OCI-LY3 (cell line): ENCODE data around the gene TLR3.
"Not testable (repeated sequence)": the region's sequence is repeated elsewhere in the genome, so short reads cannot be mapped to it uniquely, and the experiment has no call there.

Experiments used
- H2AFZ ChIP-seq: fragments of 200-600, 300-600 bp; shearing (Covaris generic); 2 replicates; pipeline ENCODE4 v1.6.0; 2014; ENCODE audit warnings: antibody characterized with exemption, low read depth, low read length
- H3K27ac ChIP-seq: fragments of 200-600, 300-600 bp; sonication (generic); 2 replicates; pipeline ENCODE4 v1.5.1; 2014; ENCODE audit warnings: mild to moderate bottlenecking, low read length, moderate library complexity, mixed read lengths
- H3K27me3 ChIP-seq: fragments of 200-600, 300-600 bp; sonication (generic); 2 replicates; pipeline ENCODE4 v1.6.1; 2014; ENCODE audit warnings: low read depth, low read length, mixed read lengths
- H3K36me3 ChIP-seq: fragments of 200-600, 300-600 bp; sonication (generic); replicated peaks from 2 replicates; pipeline ENCODE3; 2014; ENCODE audit warnings: low read depth, low read length, mixed read lengths
- H3K4me1 ChIP-seq: fragments of 300-600, 200-600 bp; sonication (generic); 2 replicates; pipeline ENCODE4 v1.6.1; 2014; ENCODE audit warnings: low read length, mixed read lengths
- H3K4me2 ChIP-seq: fragments of 200-600, 300-600 bp; sonication (generic); 2 replicates; pipeline ENCODE4 v1.6.1; 2014; ENCODE audit warnings: low read length, mixed read lengths
- H3K4me3 ChIP-seq: fragments of 300-600, 200-600 bp; sonication (generic); 2 replicates; pipeline ENCODE4 v1.5.1; 2014; ENCODE audit warnings: antibody characterized with exemption, mild to moderate bottlenecking, low read length, moderate library complexity
- H3K79me2 ChIP-seq: fragments of 300-600, 200-600 bp; shearing (Covaris generic); 2 replicates; pipeline ENCODE4 v1.6.1; 2014; ENCODE audit warnings: mild to moderate bottlenecking, low read length, mixed read lengths
- H3K9ac ChIP-seq: fragments of 300-600, 200-600 bp; shearing (Covaris generic); 2 replicates; pipeline ENCODE4 v1.6.0; 2014; ENCODE audit warnings: mild to moderate bottlenecking, low read length, moderate library complexity
- H3K9me3 ChIP-seq: fragments of 200-600, 300-600 bp; shearing (Covaris generic); 2 replicates; pipeline ENCODE4 v1.6.1; 2014; ENCODE audit warnings: low read length, mixed read lengths; ENCODE audit not compliant: insufficient read depth
- H4K20me1 ChIP-seq: fragments of 200-600, 300-600 bp; sonication (generic); 2 replicates; pipeline ENCODE4 v1.6.1; 2016; ENCODE audit warnings: low read length, mixed read lengths; ENCODE audit not compliant: insufficient read depth
- CTCF ChIP-seq: fragments of 200-600, 300-600 bp; sonication (generic); IDR thresholded peaks from 2 replicates; pipeline ENCODE4 v1.5.1; 2014; ENCODE audit warnings: antibody characterized with exemption, low read length, low read depth
- EZH2phosphoT487 ChIP-seq: fragments of 200-600 bp; shearing (Covaris generic); IDR thresholded peaks from 2 replicates; pipeline ENCODE4 v1.6.1; 2018; ENCODE audit warnings: antibody characterized with exemption, mixed run types, low read depth

Gene TLR3

DNA sequence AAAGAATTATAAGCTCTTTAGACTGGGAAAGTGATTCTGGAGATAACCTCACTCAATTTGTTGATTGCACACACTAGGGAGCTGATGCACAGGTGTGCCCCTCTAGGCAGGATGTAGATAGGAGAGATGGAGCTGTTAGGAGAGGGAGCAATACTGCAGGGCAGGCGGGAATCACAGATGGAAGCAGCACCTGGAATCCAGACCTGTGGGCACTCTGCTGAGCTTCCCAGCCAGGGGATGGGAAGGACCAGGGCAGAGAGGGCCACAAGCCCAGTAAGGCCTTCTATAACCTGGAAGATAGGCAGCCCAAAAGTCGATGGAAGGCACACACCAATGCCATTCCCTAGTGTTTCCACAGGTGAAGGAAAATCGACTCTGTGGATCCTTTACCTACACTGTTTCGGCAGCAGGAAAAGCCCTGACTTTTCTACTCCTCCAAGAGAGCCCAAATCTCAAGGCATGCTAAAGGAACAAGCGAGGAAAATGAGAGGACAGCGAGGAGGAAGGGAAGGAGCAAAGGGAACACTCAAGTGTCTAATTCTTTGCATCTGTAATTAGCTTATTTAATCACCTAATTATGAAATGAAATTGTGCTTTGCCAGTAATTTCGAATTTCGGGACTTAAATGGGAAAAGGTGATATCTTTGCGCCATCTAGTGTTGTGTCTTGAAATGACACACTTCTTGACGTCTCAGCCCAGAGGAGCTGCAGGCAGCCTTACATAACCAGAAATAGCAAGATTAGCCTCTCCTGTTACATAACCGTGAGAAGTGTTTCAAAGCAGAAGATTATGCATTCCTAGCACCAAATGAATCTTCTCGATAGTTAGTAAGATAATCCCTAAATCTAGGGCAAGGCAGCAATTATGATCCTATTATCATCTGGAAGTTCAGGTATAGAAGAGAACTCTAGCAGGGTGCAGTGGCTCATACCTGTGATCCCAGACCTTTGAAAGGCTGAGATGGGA, 31.0 kb upstream of the TLR3 start:
- Histone ChIP-seq H3K9me3 (no peaks in the 10 kb centered on the region), H3K9ac (no peak overlapping the region), H3K4me1 (no peaks in the 10 kb centered on the region), H3K4me3 (no peak overlapping the region), H3K4me2 (no peak overlapping the region), H3K27ac (no peak overlapping the region), H3K27me3 (no peaks in the 10 kb centered on the region), H4K20me1 (no peaks in the 10 kb centered on the region), H3K79me2 (no peaks in the 10 kb centered on the region), H3K36me3 (no peaks in the 10 kb centered on the region), H2AFZ (no peak overlapping the region)
- TF ChIP-seq CTCF, result peak; percentile 44
- no peak for TF ChIP-seq EZH2phosphoT487

GRCh38 chr4:186039697-186040096, 29.3 kb upstream of the TLR3 start:
- no peak overlapping the region for H3K9ac ChIP-seq
- H3K4me1 ChIP-seq, result no peaks in the 10 kb centered on the region
- no peak overlapping the region for H3K4me3 ChIP-seq
- H4K20me1 ChIP-seq, result no peaks in the 10 kb centered on the region
- no peaks in the 10 kb centered on the region for H3K9me3 ChIP-seq
- TF ChIP-seq EZH2phosphoT487 (no peak), CTCF (no peak)
- H3K36me3 ChIP-seq, result no peaks in the 10 kb centered on the region
- no peaks in the 10 kb centered on the region for H3K79me2 ChIP-seq
- no peak overlapping the region for H3K4me2 ChIP-seq
- H2AFZ ChIP-seq, result no peak overlapping the region
- no peaks in the 10 kb centered on the region for H3K27me3 ChIP-seq
- H3K27ac ChIP-seq, result no peak overlapping the region

GRCh38 chr4:186040316-186040715, 28.6 kb upstream of the TLR3 start:
- Histone ChIP-seq H3K27me3 (no peaks in the 10 kb centered on the region), H3K4me2 (no peak overlapping the region), H3K79me2 (no peaks in the 10 kb centered on the region), H3K36me3 (no peaks in the 10 kb centered on the region), H3K4me3 (no peak overlapping the region), H2AFZ (no peak overlapping the region), H4K20me1 (no peaks in the 10 kb centered on the region), H3K4me1 (no peaks in the 10 kb centered on the region), H3K27ac (no peak overlapping the region), H3K9ac (no peak overlapping the region), H3K9me3 (no peaks in the 10 kb centered on the region)
- TF ChIP-seq CTCF, result no peak
- TF ChIP-seq EZH2phosphoT487, result no peak

- H3K4me1 ChIP-seq, H3K79me2 ChIP-seq, H3K4me2 ChIP-seq, H3K9ac ChIP-seq, H3K9me3 ChIP-seq, H2AFZ ChIP-seq, H3K36me3 ChIP-seq, H3K27me3 ChIP-seq, H3K27ac ChIP-seq, H4K20me1 ChIP-seq, H3K4me3 ChIP-seq: not testable (repeated sequence)
These were observed 21.5 kb upstream of the TLR3 start for GRCh38 chr4:186047501-186047900.

DNA sequence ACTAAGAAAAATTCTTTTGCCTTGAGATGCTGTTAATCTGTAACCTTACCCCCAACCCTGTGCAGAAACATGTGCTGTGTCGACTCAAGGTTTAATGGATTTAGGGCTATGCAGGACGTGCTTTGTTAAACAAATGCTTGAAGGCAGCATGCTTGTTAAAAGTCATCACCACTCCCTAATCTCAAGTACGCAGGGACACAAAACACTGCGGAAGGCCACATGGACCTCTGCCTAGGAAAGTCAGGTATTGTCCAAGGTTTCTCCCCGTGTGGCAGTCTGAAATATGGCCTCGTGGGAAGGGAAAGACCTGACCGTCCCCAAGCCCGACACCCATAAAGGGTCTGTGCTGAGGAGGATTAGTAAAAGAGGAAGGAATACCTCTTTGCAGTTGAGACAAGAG, 18.8 kb upstream of the TLR3 start:
- not testable (repeated sequence) for H3K79me2 ChIP-seq, H3K4me1 ChIP-seq, H3K9ac ChIP-seq, H3K9me3 ChIP-seq, H3K27ac ChIP-seq, H4K20me1 ChIP-seq, H3K27me3 ChIP-seq, H2AFZ ChIP-seq, H3K36me3 ChIP-seq, H3K4me2 ChIP-seq, H3K4me3 ChIP-seq
